ENCODE measurements around the gene GRID1. TPM values are rescaled to one million over a fixed set of nuclear protein-coding genes. Genes with fewer than 3 reads are reported as not detected.

Gene GRID1
- total RNA-seq, 1 donor from 2014 or later = not detected

DNA sequence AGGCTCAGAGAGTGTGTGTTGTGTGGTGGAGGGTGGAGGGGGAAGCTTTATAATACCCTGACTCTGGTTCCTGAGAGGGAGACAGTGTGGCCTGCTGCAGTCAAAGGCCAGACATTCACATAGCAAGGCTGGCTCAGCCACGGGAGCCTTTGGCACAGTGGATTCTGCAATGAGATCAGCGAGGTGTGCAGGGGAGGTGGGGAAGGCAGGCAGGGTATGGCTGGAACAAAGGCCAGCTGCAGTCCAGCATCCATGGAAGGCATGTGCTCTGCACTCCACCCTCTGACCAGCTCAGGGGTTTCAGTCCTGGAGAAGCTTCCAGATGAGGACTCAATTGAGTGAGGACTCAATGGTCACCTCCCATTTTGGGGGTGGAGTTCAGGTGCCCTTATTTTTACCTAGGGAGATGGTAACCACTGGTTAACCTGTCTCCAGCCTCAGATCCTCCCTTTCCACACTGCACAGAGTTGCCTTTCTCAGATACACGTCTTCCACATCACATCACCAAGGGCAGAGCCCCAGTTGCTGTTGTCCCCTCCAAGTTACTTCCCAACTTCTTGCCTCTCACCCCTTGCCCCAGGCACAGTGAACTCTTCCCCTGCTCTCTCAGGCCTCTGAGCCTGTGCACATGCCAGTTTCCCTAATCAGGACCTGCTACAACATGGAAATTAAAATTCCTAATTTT is 504.9 kb downstream of the GRID1 start:
- Mint-ChIP-seq H3K27ac (no peak overlapping the region), H3K36me3 (ENCODE audit: low read depth) (no peaks in the 10 kb centered on the region), H3K9me3 (no peaks in the 10 kb centered on the region), H3K27me3 (peaks cover 35% of the 10 kb centered on the region), H3K4me3 (no peak overlapping the region), H3K4me1 (no peaks in the 10 kb centered on the region)
- ChIA-PET CTCF (no interaction called here), POLR2A (no interaction called here)
- ATAC-seq (ENCODE audit: low read depth) (no peak), DNase-seq (no peak)
- intact Hi-C loops (cut with micrococcal nuclease) = no loop called here
- TF ChIP-seq, protein P1, sequence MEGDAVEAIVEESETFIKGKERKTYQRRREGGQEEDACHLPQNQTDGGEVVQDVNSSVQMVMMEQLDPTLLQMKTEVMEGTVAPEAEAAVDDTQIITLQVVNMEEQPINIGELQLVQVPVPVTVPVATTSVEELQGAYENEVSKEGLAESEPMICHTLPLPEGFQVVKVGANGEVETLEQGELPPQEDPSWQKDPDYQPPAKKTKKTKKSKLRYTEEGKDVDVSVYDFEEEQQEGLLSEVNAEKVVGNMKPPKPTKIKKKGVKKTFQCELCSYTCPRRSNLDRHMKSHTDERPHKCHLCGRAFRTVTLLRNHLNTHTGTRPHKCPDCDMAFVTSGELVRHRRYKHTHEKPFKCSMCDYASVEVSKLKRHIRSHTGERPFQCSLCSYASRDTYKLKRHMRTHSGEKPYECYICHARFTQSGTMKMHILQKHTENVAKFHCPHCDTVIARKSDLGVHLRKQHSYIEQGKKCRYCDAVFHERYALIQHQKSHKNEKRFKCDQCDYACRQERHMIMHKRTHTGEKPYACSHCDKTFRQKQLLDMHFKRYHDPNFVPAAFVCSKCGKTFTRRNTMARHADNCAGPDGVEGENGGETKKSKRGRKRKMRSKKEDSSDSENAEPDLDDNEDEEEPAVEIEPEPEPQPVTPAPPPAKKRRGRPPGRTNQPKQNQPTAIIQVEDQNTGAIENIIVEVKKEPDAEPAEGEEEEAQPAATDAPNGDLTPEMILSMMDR (IDR thresholded peaks at IDR 0.05) = no peak

DNA sequence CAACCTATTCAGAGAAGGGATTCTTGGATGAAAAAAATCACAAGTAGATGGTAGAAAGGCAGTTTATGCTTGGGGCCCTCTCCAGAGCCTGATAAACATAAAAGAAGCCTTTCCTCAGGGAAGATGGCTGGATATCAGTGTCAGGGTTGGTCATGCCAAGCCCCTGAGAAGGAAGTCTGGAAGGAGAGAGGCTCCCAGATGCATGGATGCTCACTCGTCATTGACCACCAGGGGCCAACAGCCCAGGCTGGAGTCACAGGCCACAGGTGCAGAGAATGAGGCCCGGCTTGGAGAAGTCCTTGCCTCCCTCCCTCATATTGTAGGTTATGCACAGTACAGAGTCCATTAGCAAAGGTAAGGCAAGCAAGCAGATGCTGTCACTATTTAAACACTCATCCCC is 506.7 kb downstream of the GRID1 start:
- Mint-ChIP-seq H3K36me3 (ENCODE audit: low read depth) (no peaks in the 10 kb centered on the region), H3K27me3 (peaks cover 35% of the 10 kb centered on the region), H3K9me3 (no peaks in the 10 kb centered on the region), H3K4me1 (no peaks in the 10 kb centered on the region), H3K4me3 (no peak overlapping the region), H3K27ac (no peak overlapping the region)
- TF ChIP-seq, protein P1 (IDR thresholded peaks at IDR 0.05) = no peak
- ATAC-seq (ENCODE audit: low read depth) (no peak), DNase-seq (no peak)
- POLR2A ChIA-PET = no interaction called here
- CTCF ChIA-PET = no interaction called here
- intact Hi-C loops (cut with micrococcal nuclease) = no loop called here

DNA sequence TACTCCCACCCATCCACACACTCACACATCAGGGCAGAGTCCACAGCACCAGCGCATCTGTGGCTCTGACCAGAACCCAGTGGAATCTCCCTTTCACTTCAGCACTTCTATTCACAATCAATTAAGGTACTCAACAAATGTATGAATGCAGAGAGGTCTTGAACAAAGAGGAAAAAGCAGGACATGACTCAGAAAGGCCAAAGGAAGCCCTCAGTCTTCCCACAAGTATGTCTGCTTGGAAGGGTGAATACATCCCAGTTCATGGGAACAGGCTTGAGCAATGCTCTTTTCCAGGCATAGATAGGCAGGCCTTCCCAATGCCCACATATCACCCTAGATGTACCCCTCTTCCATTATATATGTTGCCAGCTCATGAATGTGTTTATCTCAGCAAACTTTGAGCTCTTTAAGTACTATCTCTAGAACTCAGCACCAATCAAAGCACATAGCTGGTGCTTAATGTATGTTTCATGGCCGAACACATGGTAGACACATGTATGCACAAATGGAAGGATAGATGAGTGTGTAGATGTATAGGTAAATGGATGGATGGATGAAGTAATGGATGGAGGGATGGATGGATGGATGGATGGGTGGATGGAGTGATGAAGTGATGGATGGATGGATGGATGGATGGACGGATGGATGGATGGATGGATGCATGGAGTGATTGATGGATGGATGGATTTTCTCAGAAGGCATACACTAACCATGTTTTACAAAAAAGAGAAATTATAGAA is 507.6 kb downstream of the GRID1 start:
- H3K27ac Mint-ChIP-seq = no peak overlapping the region
- ATAC-seq (ENCODE audit: low read depth) = no peak
- no peaks in the 10 kb centered on the region for H3K4me1 Mint-ChIP-seq
- no peaks in the 10 kb centered on the region for H3K9me3 Mint-ChIP-seq
- intact Hi-C loops (cut with micrococcal nuclease) = no loop called here
- no peak overlapping the region for H3K4me3 Mint-ChIP-seq
- H3K27me3 Mint-ChIP-seq = peaks cover 30% of the 10 kb centered on the region
- DNase-seq = no peak
- TF ChIP-seq, protein P1 (IDR thresholded peaks at IDR 0.05) = no peak
- CTCF ChIA-PET = no interaction called here
- POLR2A ChIA-PET = no interaction called here
- H3K36me3 Mint-ChIP-seq (ENCODE audit: low read depth) = no peaks in the 10 kb centered on the region

DNA sequence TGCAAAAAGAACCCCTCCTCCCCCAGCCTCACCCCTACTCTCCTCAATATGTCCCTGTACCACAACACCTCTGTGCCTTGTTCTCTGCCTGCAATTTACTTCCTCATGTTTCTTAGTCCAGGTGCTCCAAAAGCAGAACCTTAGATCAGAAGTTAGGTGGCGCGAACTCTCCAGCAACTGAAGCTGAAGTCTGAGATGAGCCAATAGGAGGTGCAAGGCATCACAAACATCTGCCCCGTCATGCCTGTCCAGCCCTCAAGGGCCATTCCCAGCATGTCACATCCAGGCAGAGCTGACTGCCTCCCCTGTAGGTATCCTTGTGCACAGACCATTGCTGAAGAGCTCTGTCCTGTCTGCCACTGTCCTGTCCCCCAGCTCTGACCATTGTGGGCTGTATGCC is 508.8 kb downstream of the GRID1 start:
- Mint-ChIP-seq H3K4me1 (no peaks in the 10 kb centered on the region), H3K27me3 (peaks cover 22% of the 10 kb centered on the region), H3K27ac (no peak overlapping the region), H3K36me3 (ENCODE audit: low read depth) (no peaks in the 10 kb centered on the region), H3K4me3 (no peak overlapping the region), H3K9me3 (no peaks in the 10 kb centered on the region)
- POLR2A ChIA-PET = no interaction called here
- CTCF ChIA-PET = no interaction called here
- DNase-seq (no peak), ATAC-seq (ENCODE audit: low read depth) (no peak)
- intact Hi-C loops (cut with micrococcal nuclease) = no loop called here
- TF ChIP-seq, protein P1 (IDR thresholded peaks at IDR 0.05) = no peak

DNA sequence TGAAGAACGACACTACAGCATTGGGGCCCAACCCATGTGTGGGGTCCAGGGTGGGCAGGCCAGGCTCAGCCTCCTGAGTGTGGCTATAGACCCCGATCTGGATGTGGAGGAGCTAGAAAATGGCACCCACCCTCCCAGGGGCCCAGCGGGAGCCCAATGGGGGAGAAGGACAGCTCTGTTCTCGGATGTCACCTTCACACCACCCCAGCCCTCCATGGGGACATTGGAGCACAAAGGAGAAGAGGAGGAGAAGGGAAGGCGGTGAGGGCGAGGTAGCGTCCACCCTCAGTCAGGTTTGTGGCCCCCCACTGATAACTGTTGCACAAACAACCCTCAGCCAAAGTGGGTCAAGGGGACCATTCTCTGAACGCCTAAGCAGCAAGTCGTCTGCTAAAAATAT is 509.3 kb downstream of the GRID1 start:
- Mint-ChIP-seq H3K4me1 (no peaks in the 10 kb centered on the region), H3K9me3 (no peaks in the 10 kb centered on the region), H3K27ac (no peak overlapping the region), H3K36me3 (ENCODE audit: low read depth) (no peaks in the 10 kb centered on the region), H3K4me3 (no peak overlapping the region), H3K27me3 (peaks cover 20% of the 10 kb centered on the region)
- no peak for ATAC-seq (ENCODE audit: low read depth)
- TF ChIP-seq, protein P1 (IDR thresholded peaks at IDR 0.05) = no peak
- ChIA-PET POLR2A (no interaction called here), CTCF (no interaction called here)
- intact Hi-C loops (cut with micrococcal nuclease) = no loop called here
- no peak for DNase-seq

Measured in activated B cell treated with CpG ODN at 0.5 μM for 24 hours (primary cell).